GM13977 (cell line): ENCODE measurements around the gene NPPC.
"Not testable (repeated sequence)": the region's sequence is repeated elsewhere in the genome, so short reads cannot be mapped to it uniquely, and the experiment has no call there.

Experiments
- DNase-seq: peaks from one replicate; pipeline ENCODE4 v3.0.0; 2012; ENCODE audit warnings: low spot score
- CTCF ChIP-seq: IDR thresholded peaks from 2 replicates; pipeline ENCODE4 v1.5.1; 2012; ENCODE audit warnings: mild to moderate bottlenecking, control low read depth; ENCODE audit not compliant: insufficient read depth; ENCODE audit errors: extremely low read depth, missing control alignments
- in situ Hi-C: fragments of 300-500 bp; cut with MboI; formaldehyde crosslinking; loops from one replicate; pipeline ENCODE4 v1.12.0; 2022; ENCODE audit warnings: low sequenced_read_pairs, low pct_unique_long_range_greater_than_20kb, mixed read lengths, inconsistent platforms; ENCODE audit not compliant: unreplicated experiment

The NPPC gene

GRCh38 chr2:231918501-231919330 lies 7.5 kb downstream of the NPPC start:
- no peak for DNase-seq
- in situ Hi-C loops: no loop called here
- no peak for TF ChIP-seq CTCF

DNA sequence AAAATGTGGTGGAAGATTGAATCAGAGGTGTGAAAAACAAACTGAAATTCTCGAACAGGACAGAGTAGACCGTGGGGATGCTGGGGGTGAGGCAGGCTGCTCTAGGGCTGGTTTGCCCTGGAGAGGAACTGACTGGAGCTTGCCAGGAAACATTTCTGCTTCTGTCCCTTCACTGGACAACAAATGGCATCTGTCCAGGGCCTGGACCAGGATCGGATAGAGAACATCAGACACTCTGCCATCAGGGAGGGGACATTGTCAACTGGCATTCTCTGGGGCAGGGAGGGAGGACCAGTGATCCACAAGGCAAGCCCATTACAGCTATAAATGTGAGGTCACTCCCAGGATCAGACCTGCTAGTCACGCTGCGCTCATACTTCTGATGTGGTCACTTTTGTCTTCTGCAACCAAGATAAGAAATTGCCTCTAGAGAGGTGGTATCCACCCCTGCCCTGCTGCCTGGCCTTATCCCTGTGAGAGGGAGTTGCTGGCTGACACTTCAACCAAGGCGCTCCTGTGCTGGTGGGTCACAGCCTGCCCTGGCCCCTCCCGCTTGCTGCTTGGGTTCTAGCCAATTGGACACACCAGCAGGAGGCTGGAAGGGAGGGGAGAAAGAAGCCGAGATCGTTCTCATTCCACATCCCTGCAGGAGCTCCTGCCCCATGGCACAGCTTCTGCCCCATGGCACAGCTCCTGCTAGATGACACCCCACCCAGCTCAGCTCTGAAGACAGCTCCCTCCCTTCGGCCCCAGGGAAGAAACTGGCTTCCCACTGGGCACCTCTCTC lies 8.7 kb downstream of the NPPC start:
- no peak for DNase-seq
- no peak for TF ChIP-seq CTCF
- in situ Hi-C loops: no loop called here

GRCh38 chr2:231914077-231914690 lies 12.0 kb downstream of the NPPC start:
- no peak for DNase-seq
- no peak for TF ChIP-seq CTCF
- in situ Hi-C loops: no loop called here

DNA sequence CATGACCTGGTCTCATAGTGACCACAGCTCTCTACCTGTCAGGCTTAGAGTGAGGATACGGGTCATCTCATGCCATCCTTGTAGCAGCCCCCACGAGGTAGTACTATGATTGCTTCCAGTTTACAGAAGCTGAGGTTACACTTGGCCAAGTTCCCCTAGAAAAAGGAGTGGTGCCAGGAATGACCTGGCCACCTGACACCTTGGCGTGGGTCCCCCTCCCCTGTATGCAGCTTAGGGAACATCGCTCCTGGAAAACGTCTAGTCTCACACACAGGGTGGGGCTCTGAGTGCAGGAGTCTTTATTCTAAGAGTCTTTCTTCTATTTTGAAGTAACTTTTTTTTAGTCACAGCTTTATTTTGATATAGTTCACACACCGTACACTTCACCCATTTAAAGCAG lies 14.8 kb downstream of the NPPC start:
- TF ChIP-seq CTCF: no peak
- DNase-seq: no peak
- in situ Hi-C loops: no loop called here

DNA sequence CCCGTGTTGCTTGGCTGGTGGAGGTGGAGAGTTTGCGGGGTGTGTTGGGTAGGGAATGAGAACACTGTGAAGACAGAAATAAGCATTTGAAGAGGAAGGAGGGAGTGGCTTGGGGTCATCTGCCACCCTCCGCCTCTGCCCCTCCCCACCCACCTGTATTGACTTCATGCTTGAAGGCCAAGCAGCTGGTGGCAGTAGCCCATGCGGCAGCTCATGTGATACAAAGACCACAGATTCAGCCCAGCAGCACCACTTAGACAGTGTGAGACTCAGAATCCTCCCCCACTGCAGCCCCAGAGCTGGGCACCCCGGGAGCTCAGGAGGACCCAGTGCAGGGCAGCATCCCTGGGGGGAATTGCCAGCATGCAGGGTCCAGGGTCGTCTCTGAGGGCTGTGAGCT lies 15.4 kb downstream of the NPPC start:
- in situ Hi-C loops: no loop called here

DNA sequence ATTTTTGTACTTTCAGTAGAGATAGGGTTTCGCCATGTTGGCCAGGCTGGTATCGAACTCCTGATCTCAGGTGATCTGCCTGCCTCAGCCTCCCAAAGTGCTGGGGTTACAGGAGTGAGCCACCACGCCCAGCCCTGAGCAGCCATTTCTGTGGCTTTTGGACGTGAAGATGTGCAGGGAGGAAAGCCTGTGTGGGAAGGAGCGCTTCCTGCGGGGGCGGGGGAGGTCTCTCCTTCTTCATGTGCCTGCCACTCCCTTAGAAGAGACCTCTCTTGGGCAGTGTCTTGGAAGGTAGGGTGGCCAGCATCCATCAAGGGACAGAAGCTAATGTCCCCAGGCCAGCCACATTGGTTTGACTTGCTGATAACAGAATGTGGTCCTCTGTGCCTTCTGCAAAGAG lies 16.0 kb downstream of the NPPC start:
- in situ Hi-C loops, DNase-seq: not testable (repeated sequence)

More for the DNA sequence above, 15.4 kb downstream of the NPPC start:
- no peak for DNase-seq
- TF ChIP-seq CTCF: no peak

- in situ Hi-C loops: loop anchor here (10.0 kb wide), 2 partner anchors 415 to 515 kb away; no protein-coding TSS in a partner anchor
- DNase-seq: no peak
- TF ChIP-seq CTCF: no peak
Observed at GRCh38 chr2:231909631-231910030, 16.6 kb downstream of the NPPC start.
